Measurements from ENCODE around the gene RCBTB2.

The RCBTB2 gene

GRCh38 chr13:48486836-48487235 lies 46.0 kb downstream of the RCBTB2 start:
- TF ChIP-seq YY1 (IDR thresholded peaks at IDR 0.05; ENCODE audit: low read depth), result no peak
- no peak for TF ChIP-seq CEBPB (IDR thresholded peaks at IDR 0.05)
- TF ChIP-seq, protein P1, sequence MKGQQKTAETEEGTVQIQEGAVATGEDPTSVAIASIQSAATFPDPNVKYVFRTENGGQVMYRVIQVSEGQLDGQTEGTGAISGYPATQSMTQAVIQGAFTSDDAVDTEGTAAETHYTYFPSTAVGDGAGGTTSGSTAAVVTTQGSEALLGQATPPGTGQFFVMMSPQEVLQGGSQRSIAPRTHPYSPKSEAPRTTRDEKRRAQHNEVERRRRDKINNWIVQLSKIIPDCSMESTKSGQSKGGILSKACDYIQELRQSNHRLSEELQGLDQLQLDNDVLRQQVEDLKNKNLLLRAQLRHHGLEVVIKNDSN (IDR thresholded peaks at IDR 0.05), result no peak

DNA sequence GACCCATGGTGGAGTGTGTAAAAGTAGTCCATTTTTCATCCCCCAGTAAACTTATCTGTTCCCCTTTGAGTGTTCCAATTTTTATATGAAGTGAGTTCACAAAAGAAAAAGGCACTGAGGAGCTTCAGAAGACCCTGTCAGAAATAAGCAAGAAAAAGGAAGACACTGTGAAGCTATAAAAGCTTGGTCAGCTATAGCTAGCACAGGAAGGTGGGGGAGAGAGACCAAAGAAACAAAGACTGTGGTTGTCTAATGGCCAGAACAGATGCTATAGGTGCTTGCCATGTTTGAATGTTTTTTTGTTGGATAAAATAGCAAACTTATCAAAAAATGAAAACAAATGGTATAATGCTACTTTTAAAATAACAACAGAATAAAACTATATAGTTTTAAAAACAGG lies 46.5 kb downstream of the RCBTB2 start:
- TF ChIP-seq TAF1 (IDR thresholded peaks at IDR 0.05; ENCODE audit: low read depth) (no peak), ZBTB7A (IDR thresholded peaks at IDR 0.05; ENCODE audit: low read depth) (no peak), CREB1 (IDR thresholded peaks at IDR 0.05; ENCODE audit: low read depth) (no peak), RAD21 (IDR thresholded peaks at IDR 0.05; ENCODE audit: low read depth) (no peak)
- TF ChIP-seq, protein P2, sequence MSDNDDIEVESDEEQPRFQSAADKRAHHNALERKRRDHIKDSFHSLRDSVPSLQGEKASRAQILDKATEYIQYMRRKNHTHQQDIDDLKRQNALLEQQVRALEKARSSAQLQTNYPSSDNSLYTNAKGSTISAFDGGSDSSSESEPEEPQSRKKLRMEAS (IDR thresholded peaks at IDR 0.05), result no peak

DNA sequence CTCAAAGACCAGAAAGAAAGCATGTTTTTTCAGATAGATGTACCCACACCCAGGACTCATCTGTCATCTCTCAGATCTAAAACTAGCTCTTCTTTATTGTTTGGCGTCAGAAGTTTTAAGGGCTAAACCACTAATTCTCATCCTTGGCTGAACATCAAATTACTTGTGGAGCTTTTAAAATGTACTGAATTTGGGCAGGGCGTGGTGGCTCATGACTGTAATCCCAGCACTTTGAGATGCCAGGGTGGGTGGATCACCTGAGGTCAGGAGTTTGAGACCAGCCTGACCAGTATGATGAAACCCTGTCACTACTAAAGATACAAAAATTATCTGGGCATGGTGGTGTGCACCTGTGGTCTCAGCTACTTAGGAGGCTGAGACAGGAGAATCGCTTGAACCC lies 47.4 kb downstream of the RCBTB2 start:
- TF ChIP-seq CEBPB (IDR thresholded peaks at IDR 0.05), result no peak
- TF ChIP-seq TCF12 (IDR thresholded peaks at IDR 0.05; ENCODE audit: low read depth), result no peak
- TF ChIP-seq YY1 (IDR thresholded peaks at IDR 0.05; ENCODE audit: low read depth), result no peak
- no peak for TF ChIP-seq ZBTB7A (IDR thresholded peaks at IDR 0.05; ENCODE audit: low read depth)
- no peak for TF ChIP-seq CREB1 (IDR thresholded peaks at IDR 0.05; ENCODE audit: low read depth)
- TF ChIP-seq, protein P2 (IDR thresholded peaks at IDR 0.05), result no peak

- no peak for TF ChIP-seq TEAD4 (IDR thresholded peaks at IDR 0.05)
- no peak for TF ChIP-seq RAD21 (IDR thresholded peaks at IDR 0.05; ENCODE audit: low read depth)
- no peak for TF ChIP-seq YY1 (IDR thresholded peaks at IDR 0.05; ENCODE audit: low read depth)
- TF ChIP-seq ZBTB7A (IDR thresholded peaks at IDR 0.05; ENCODE audit: low read depth), result no peak
- TF ChIP-seq EP300 (IDR thresholded peaks at IDR 0.05; ENCODE audit: borderline replicate concordance), result no peak
- TF ChIP-seq TAF1 (IDR thresholded peaks at IDR 0.05; ENCODE audit: low read depth), result no peak
- TF ChIP-seq, protein P2 (IDR thresholded peaks at IDR 0.05), result no peak
- TF ChIP-seq, protein P1 (IDR thresholded peaks at IDR 0.05), result no peak
- TF ChIP-seq NFIC (IDR thresholded peaks at IDR 0.05), result no peak
- no peak for TF ChIP-seq CREB1 (IDR thresholded peaks at IDR 0.05; ENCODE audit: low read depth)
- no peak for TF ChIP-seq CEBPB (IDR thresholded peaks at IDR 0.05)
- TF ChIP-seq, protein P3, sequence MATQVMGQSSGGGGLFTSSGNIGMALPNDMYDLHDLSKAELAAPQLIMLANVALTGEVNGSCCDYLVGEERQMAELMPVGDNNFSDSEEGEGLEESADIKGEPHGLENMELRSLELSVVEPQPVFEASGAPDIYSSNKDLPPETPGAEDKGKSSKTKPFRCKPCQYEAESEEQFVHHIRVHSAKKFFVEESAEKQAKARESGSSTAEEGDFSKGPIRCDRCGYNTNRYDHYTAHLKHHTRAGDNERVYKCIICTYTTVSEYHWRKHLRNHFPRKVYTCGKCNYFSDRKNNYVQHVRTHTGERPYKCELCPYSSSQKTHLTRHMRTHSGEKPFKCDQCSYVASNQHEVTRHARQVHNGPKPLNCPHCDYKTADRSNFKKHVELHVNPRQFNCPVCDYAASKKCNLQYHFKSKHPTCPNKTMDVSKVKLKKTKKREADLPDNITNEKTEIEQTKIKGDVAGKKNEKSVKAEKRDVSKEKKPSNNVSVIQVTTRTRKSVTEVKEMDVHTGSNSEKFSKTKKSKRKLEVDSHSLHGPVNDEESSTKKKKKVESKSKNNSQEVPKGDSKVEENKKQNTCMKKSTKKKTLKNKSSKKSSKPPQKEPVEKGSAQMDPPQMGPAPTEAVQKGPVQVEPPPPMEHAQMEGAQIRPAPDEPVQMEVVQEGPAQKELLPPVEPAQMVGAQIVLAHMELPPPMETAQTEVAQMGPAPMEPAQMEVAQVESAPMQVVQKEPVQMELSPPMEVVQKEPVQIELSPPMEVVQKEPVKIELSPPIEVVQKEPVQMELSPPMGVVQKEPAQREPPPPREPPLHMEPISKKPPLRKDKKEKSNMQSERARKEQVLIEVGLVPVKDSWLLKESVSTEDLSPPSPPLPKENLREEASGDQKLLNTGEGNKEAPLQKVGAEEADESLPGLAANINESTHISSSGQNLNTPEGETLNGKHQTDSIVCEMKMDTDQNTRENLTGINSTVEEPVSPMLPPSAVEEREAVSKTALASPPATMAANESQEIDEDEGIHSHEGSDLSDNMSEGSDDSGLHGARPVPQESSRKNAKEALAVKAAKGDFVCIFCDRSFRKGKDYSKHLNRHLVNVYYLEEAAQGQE (IDR thresholded peaks at IDR 0.05; ENCODE audit: low read depth), result no peak
- TF ChIP-seq TCF12 (IDR thresholded peaks at IDR 0.05; ENCODE audit: low read depth), result no peak
Observed at GRCh38 chr13:48483575-48483974, 49.3 kb downstream of the RCBTB2 start.

DNA sequence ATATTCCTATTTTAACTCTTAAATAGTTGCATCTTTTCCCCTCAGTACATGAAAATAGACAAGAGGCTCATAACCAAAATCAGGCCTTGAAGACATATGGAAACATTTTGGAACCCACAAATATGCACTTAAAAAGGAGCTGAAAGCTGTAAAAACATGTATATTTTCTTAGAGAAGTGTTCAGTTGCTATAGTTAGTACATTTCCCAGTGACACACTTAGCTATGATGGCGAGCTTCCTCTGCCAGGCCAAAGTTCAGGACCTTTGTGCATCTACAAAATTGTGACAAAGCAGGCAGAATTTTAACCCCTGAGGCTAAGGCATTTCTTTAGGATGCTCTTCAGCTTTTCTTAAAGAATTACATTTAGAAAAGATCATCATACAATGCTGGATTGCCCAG lies 54.5 kb downstream of the RCBTB2 start:
- TF ChIP-seq RAD21 (IDR thresholded peaks at IDR 0.05; ENCODE audit: low read depth) (no peak), FOXM1 (IDR thresholded peaks at IDR 0.05; ENCODE audit: borderline replicate concordance, low read depth) (no peak), CREB1 (IDR thresholded peaks at IDR 0.05; ENCODE audit: low read depth) (no peak), ZBTB7A (IDR thresholded peaks at IDR 0.05; ENCODE audit: low read depth) (no peak)
- TF ChIP-seq, protein P2 (IDR thresholded peaks at IDR 0.05), result no peak
- TF ChIP-seq, protein P3 (IDR thresholded peaks at IDR 0.05; ENCODE audit: low read depth), result no peak

DNA sequence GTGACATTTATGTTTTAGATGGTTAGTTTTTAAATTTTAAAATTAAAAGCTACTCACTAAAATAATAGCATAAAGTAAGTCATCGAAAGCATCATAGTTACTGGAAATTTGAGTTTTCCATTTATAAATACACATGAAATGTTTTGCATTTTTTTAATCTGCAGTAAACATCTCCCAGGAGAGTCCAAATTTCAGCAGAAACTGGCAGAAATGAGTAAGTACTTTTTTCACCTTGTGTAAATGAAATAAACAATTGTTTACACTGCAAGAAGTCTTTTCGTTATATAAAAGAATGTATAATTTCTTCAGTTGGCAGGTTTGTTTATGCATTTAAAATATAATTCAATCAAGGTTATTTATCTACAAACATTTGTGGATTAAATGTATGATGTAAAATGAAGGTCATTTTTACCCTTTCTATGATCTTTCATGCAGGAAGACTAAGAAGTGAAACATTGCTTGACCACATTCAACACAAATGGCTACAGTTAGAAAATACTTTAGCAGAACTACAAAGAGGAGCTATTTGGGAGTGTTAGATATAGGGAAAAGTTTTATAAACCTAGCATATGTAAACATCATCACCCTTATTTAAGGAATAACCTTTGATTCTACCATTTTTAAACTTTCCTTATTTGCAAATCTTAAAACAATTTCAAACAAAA lies 55.6 kb downstream of the RCBTB2 start:
- TF ChIP-seq RAD21 (IDR thresholded peaks at IDR 0.05; ENCODE audit: low read depth) (no peak), TCF12 (IDR thresholded peaks at IDR 0.05; ENCODE audit: low read depth) (no peak), TAF1 (IDR thresholded peaks at IDR 0.05; ENCODE audit: low read depth) (no peak), CREB1 (IDR thresholded peaks at IDR 0.05; ENCODE audit: low read depth) (no peak), FOXM1 (IDR thresholded peaks at IDR 0.05; ENCODE audit: borderline replicate concordance, low read depth) (no peak), YY1 (IDR thresholded peaks at IDR 0.05; ENCODE audit: low read depth) (no peak), NFIC (IDR thresholded peaks at IDR 0.05) (no peak), EGR1 (IDR thresholded peaks at IDR 0.05) (no peak), ZBTB7A (IDR thresholded peaks at IDR 0.05; ENCODE audit: low read depth) (no peak), EP300 (IDR thresholded peaks at IDR 0.05; ENCODE audit: borderline replicate concordance) (no peak), CEBPB (IDR thresholded peaks at IDR 0.05) (no peak), TEAD4 (IDR thresholded peaks at IDR 0.05) (no peak)
- TF ChIP-seq, protein P3 (IDR thresholded peaks at IDR 0.05; ENCODE audit: low read depth), result no peak
- TF ChIP-seq, protein P2 (IDR thresholded peaks at IDR 0.05), result no peak
- TF ChIP-seq, protein P1 (IDR thresholded peaks at IDR 0.05), result no peak

All from Ishikawa (cell line).